Fibroblast of pulmonary artery (primary cell): ENCODE measurements around the gene MLLT10.

ENCODE experiments used
- DNase-seq: peaks from one replicate; pipeline ENCODE4 v3.0.0-alpha.2; 2010; ENCODE audit warnings: low read depth
- H3K4me3 ChIP-seq: replicated peaks from 2 replicates; pipeline ENCODE4 v1.5.1; 2011; ENCODE audit warnings: low read depth, mild to moderate bottlenecking, control low read depth, low read length, moderate library complexity
- TF ChIP-seq, protein P1 (sequence below): IDR thresholded peaks from 2 replicates; pipeline ENCODE4 v1.5.1; 2011; ENCODE audit warnings: mild to moderate bottlenecking, control low read depth, low read length, inconsistent platforms; ENCODE audit errors: missing control alignments

The MLLT10 gene

GRCh38 chr10:21514129-21514817 lies 19.8 kb upstream of the MLLT10 start:
- TF ChIP-seq, protein P1, sequence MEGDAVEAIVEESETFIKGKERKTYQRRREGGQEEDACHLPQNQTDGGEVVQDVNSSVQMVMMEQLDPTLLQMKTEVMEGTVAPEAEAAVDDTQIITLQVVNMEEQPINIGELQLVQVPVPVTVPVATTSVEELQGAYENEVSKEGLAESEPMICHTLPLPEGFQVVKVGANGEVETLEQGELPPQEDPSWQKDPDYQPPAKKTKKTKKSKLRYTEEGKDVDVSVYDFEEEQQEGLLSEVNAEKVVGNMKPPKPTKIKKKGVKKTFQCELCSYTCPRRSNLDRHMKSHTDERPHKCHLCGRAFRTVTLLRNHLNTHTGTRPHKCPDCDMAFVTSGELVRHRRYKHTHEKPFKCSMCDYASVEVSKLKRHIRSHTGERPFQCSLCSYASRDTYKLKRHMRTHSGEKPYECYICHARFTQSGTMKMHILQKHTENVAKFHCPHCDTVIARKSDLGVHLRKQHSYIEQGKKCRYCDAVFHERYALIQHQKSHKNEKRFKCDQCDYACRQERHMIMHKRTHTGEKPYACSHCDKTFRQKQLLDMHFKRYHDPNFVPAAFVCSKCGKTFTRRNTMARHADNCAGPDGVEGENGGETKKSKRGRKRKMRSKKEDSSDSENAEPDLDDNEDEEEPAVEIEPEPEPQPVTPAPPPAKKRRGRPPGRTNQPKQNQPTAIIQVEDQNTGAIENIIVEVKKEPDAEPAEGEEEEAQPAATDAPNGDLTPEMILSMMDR: no peak
- no peak overlapping the region for H3K4me3 ChIP-seq
- DNase-seq: peak; percentile 51

GRCh38 chr10:21514818-21515351 lies 19.1 kb upstream of the MLLT10 start:
- TF ChIP-seq, protein P1: no peak
- DNase-seq: no peak
- H3K4me3 ChIP-seq: no peak overlapping the region

DNA sequence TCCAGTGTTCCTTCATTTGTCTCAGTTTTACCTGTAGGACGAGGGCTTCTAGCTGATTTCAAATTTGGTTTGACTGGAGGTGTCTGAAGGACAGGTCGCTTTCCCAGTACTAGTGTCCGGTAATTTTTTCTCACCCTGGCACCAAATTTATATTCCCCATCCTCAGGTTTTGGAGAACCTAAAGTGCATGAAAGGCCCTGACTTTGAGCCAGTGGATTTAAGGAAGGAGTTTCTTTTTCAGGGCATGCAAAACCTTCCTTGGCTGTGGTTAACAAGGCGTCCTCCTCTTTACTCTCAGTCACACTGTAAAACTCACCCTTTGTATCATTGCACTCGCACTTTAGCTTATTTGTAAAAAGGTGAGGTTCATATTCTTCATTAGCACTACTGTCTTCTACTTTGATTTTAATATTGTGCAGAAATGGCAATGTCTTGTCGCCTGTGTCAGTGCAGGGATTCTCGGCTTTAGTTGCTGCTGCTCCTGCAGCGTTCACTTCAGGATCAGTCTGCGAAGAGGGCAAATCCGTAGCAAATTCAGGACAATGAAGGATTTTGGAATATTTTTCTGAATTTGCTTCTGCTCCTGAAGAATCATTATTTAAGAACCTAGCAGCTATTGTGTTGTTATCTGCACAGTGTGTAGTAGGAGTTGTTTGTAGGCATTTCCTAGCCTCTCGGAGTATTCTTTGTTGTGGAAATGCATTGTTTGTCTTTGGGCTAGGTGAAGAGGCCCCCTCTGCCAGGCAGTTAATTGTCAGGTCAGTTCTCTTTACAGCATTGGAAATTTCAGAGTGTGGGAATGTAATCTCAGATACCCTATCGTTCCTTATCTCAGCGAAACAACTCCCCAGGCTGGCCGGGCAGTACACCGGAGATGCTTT lies 18.4 kb upstream of the MLLT10 start:
- peak overlapping the region; percentile 65 for H3K4me3 ChIP-seq
- TF ChIP-seq, protein P1: no peak
- peak; percentile 25 for DNase-seq

- peak overlapping the region; percentile 65 for H3K4me3 ChIP-seq
- peak; percentile 75 for DNase-seq
- TF ChIP-seq, protein P1: no peak
Observed at GRCh38 chr10:21516242-21517131, 17.5 kb upstream of the MLLT10 start.

GRCh38 chr10:21517134-21518031 lies 16.6 kb upstream of the MLLT10 start:
- DNase-seq: peak; percentile 55
- TF ChIP-seq, protein P1: no peak
- peak overlapping the region; percentile 65 for H3K4me3 ChIP-seq
